ENCODE results near the gene SIGLEC5.
A peak's percentile ranks its signal among the peaks of the same experiment; 100 is the strongest.
"Not testable (repeated sequence)": the region's sequence is repeated elsewhere in the genome, so short reads cannot be mapped to it uniquely, and the experiment has no call there.

SIGLEC5 gene

GRCh38 chr19:51660975-51661600 lies 30.9 kb upstream of the SIGLEC5 start:
- peak; percentile 68 for TF ChIP-seq CTCF (IDR thresholded peaks at IDR 0.05)

- no peak; the same call in 1 of the 2 replicates for TF ChIP-seq CTCF (IDR thresholded peaks at IDR 0.05)
Observed at GRCh38 chr19:51654783-51655182, 24.6 kb upstream of the SIGLEC5 start.

- no peak for TF ChIP-seq CTCF (IDR thresholded peaks at IDR 0.05)
Observed at GRCh38 chr19:51653162-51653561, 23.0 kb upstream of the SIGLEC5 start.

- no peak for TF ChIP-seq CTCF (IDR thresholded peaks at IDR 0.05)
Observed at GRCh38 chr19:51652266-51652665, 22.1 kb upstream of the SIGLEC5 start.

- TF ChIP-seq CTCF (IDR thresholded peaks at IDR 0.05), result no peak
Observed at GRCh38 chr19:51651216-51651846, 21.1 kb upstream of the SIGLEC5 start.

- no peak for TF ChIP-seq CTCF (IDR thresholded peaks at IDR 0.05)
Observed at GRCh38 chr19:51647318-51647717, 17.1 kb upstream of the SIGLEC5 start.

GRCh38 chr19:51646730-51647129 lies 16.5 kb upstream of the SIGLEC5 start, which contains the start of gene SIGLEC14:
TSS of gene SIGLEC14 (minus strand) at chr19:51646825. CDS start at chr19:51646759, 66 bp downstream.
- not testable (repeated sequence) for TF ChIP-seq CTCF (IDR thresholded peaks at IDR 0.05)

Measured in LNCAP (cell line).